ENCODE data around the gene CUZD1.

DNA sequence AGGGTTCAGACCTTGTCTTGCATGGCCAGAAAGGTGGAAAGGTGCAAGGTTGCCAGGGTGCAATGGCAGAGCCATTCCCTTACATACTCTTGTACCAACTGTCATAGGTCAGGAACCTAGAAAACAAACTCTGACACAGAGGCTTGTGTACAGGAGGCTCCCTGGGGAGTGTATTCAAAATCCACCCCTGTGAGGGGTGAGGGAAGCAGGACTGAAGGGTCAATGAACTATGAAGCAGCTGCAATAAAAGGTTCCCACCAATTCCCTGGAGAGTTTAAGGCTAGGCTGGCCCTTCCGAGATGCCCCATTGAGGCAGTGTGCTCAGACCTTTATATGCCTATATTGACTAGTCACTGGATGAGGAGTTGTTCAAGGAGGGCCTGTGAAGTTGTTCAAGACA is 13.9 kb upstream of the CUZD1 start:
- TF ChIP-seq, protein P1, sequence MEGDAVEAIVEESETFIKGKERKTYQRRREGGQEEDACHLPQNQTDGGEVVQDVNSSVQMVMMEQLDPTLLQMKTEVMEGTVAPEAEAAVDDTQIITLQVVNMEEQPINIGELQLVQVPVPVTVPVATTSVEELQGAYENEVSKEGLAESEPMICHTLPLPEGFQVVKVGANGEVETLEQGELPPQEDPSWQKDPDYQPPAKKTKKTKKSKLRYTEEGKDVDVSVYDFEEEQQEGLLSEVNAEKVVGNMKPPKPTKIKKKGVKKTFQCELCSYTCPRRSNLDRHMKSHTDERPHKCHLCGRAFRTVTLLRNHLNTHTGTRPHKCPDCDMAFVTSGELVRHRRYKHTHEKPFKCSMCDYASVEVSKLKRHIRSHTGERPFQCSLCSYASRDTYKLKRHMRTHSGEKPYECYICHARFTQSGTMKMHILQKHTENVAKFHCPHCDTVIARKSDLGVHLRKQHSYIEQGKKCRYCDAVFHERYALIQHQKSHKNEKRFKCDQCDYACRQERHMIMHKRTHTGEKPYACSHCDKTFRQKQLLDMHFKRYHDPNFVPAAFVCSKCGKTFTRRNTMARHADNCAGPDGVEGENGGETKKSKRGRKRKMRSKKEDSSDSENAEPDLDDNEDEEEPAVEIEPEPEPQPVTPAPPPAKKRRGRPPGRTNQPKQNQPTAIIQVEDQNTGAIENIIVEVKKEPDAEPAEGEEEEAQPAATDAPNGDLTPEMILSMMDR (conservative IDR thresholded peaks at IDR 0.05; ENCODE audit: low read depth in 2 of 2): no peak
- TF ChIP-seq EZH2 (IDR thresholded peaks at IDR 0.05; ENCODE audit: low read depth, unreplicated experiment) (no peak), CREB1 (CRISPR knock-in tag; IDR thresholded peaks at IDR 0.05; ENCODE audit: low read depth) (no peak), JUNB (IDR thresholded peaks at IDR 0.05; ENCODE audit: unreplicated experiment) (no peak), POLR2AphosphoS5 (IDR thresholded peaks at IDR 0.05; ENCODE audit: low read depth) (no peak), ZNF331 (CRISPR knock-in tag; IDR thresholded peaks at IDR 0.05; ENCODE audit: low read depth) (no peak), EZH2phosphoT487 (IDR thresholded peaks at IDR 0.05; ENCODE audit: unreplicated experiment) (no peak)
- TF ChIP-seq, protein P2, sequence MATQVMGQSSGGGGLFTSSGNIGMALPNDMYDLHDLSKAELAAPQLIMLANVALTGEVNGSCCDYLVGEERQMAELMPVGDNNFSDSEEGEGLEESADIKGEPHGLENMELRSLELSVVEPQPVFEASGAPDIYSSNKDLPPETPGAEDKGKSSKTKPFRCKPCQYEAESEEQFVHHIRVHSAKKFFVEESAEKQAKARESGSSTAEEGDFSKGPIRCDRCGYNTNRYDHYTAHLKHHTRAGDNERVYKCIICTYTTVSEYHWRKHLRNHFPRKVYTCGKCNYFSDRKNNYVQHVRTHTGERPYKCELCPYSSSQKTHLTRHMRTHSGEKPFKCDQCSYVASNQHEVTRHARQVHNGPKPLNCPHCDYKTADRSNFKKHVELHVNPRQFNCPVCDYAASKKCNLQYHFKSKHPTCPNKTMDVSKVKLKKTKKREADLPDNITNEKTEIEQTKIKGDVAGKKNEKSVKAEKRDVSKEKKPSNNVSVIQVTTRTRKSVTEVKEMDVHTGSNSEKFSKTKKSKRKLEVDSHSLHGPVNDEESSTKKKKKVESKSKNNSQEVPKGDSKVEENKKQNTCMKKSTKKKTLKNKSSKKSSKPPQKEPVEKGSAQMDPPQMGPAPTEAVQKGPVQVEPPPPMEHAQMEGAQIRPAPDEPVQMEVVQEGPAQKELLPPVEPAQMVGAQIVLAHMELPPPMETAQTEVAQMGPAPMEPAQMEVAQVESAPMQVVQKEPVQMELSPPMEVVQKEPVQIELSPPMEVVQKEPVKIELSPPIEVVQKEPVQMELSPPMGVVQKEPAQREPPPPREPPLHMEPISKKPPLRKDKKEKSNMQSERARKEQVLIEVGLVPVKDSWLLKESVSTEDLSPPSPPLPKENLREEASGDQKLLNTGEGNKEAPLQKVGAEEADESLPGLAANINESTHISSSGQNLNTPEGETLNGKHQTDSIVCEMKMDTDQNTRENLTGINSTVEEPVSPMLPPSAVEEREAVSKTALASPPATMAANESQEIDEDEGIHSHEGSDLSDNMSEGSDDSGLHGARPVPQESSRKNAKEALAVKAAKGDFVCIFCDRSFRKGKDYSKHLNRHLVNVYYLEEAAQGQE (IDR thresholded peaks at IDR 0.05; ENCODE audit: unreplicated experiment): no peak
